Neural crest cell (in vitro differentiated cells): ENCODE measurements around the gene RHBDF2. TPM values are rescaled to one million over a fixed set of nuclear protein-coding genes. Genes with fewer than 3 reads are reported as not detected.

ENCODE experiments used
- DNase-seq: peaks from one replicate; pipeline ENCODE4 v3.0.0; 2021; ENCODE audit warnings: low read depth, mixed read lengths, low spot score
- H3K27ac Mint-ChIP-seq: one replicate; pipeline ENCODE4 v1.8.0; 2021; ENCODE audit warnings: mild to moderate bottlenecking, mixed read lengths; ENCODE audit not compliant: unreplicated experiment
- H3K27me3 Mint-ChIP-seq: 2 replicates; pipeline ENCODE4 v1.8.0; 2021; ENCODE audit warnings: low read depth, mild to moderate bottlenecking, mixed read lengths
- H3K36me3 Mint-ChIP-seq: 2 replicates; pipeline ENCODE4 v1.8.0; 2021; ENCODE audit warnings: low read depth, mild to moderate bottlenecking, mixed read lengths
- H3K4me1 Mint-ChIP-seq: 2 replicates; pipeline ENCODE4 v1.8.0; 2021; ENCODE audit warnings: mixed read lengths
- H3K4me3 Mint-ChIP-seq: one replicate; pipeline ENCODE4 v1.8.0; 2021; ENCODE audit warnings: mild to moderate bottlenecking, mixed read lengths
- H3K9me3 Mint-ChIP-seq: 2 replicates; pipeline ENCODE4 v1.8.0; 2021; ENCODE audit warnings: mixed read lengths
- CTCF ChIP-seq: fragments of 200-600 bp; sonication (generic); conservative IDR thresholded peaks from 2 replicates; pipeline ENCODE4 v1.5.0; 2021; ENCODE audit warnings: antibody characterized with exemption, mild to moderate bottlenecking
- total RNA-seq: library from RNA; stranded (reverse); gene quantifications from 2 replicates; pipeline ENCODE4 v1.2.1, GENCODE V29; 2021

Gene RHBDF2
- total RNA-seq, 1 donor from 2014 or later: 3.6 TPM

- DNase-seq: no peak
- Mint-ChIP-seq H3K4me1 (peaks cover 85% of the 10 kb centered on the region), H3K27me3 (no peaks in the 10 kb centered on the region), H3K27ac (no peak overlapping the region), H3K36me3 (no peaks in the 10 kb centered on the region), H3K9me3 (no peaks in the 10 kb centered on the region), H3K4me3 (no peak overlapping the region)
- no peak for TF ChIP-seq CTCF
These were observed 55.4 kb downstream of the RHBDF2 start for GRCh38 chr17:76445697-76446448.

DNA sequence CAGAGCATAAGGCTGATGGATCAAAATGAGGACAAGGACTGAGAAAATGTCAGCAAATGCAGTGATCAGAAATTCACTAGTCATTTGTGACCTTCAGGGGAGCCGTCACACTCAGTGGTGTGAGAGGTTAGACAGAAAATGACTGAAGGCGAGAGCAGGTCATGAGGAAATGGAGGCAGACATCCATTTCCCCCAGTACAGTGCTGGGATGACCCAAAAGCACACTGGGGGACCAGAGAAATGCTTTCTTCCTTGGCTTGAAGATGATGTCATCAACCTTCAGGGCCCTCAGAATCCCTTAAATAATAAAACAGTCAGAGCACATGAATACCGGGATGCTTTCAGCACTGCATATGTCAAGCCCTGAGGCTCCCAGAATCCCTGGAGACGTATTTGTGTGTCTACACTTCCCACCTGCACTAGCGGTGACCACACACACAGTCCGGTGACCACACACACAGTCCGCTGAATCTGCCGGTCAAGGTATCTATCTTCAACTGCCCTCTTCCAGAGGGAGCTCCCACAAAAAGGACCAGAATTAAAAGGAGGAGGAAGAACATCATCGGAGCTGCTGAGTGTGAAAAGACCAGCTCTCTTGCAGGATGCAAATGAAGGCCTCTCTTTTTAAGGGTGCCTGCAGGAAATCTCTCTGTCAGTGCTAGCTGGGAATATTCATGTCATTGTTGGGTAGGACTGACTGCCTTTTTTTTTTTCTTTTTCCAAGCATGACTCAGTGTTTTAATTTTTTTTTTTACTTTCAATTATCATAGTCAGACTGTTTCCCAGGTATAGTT lies 56.5 kb downstream of the RHBDF2 start:
- Mint-ChIP-seq H3K27me3 (no peaks in the 10 kb centered on the region), H3K9me3 (no peaks in the 10 kb centered on the region), H3K4me1 (peaks cover 78% of the 10 kb centered on the region), H3K27ac (peak overlapping the region; percentile 68), H3K4me3 (peak overlapping the region; percentile 38), H3K36me3 (no peaks in the 10 kb centered on the region)
- no peak for TF ChIP-seq CTCF
- no peak for DNase-seq

DNA sequence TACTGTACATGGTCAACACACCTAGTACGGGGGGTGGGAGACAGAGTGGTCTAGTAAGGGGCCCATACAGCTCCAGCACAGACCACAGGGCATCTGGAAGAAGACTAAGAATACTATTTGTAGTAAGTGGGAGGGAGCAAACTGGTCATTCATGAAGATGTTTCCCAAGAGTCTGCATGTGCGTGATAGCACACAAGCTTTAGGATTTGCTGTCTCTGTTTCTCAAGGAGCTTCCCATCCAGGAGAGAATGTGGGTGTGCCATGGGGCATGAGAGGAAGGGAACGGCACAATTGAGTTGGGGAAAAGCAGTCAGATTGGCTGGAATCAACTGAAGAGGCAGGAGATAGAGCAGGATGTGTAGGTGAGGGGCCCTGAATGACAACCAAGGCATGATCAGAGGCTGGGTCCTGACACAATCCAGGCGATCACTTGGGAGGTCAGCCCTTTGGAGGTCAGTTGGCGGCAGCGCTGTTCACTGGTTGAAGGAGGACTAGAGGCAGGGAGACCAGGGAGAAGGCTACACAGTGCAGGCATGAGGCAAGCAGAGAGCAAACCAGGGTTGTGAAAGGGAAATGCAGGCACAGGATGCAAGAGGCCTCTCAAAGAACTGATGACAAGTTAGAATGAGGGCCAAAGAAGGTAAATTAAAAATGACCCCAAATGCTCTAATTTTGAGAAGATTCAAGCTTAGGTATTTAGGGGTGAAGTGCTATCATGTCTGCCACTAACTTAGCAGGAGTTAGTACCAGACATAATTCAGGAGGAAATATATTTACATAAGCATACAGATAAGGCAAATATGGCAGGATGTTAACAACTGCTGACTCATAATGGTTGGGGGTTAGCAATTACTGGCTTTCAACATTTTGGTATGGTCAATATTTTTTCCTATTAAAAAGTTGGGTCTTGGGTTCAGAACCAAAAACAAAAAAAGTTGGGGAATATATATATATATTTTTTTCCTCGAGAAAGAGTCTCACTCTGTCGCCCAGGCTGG lies 58.6 kb downstream of the RHBDF2 start:
- no peak for TF ChIP-seq CTCF

DNA sequence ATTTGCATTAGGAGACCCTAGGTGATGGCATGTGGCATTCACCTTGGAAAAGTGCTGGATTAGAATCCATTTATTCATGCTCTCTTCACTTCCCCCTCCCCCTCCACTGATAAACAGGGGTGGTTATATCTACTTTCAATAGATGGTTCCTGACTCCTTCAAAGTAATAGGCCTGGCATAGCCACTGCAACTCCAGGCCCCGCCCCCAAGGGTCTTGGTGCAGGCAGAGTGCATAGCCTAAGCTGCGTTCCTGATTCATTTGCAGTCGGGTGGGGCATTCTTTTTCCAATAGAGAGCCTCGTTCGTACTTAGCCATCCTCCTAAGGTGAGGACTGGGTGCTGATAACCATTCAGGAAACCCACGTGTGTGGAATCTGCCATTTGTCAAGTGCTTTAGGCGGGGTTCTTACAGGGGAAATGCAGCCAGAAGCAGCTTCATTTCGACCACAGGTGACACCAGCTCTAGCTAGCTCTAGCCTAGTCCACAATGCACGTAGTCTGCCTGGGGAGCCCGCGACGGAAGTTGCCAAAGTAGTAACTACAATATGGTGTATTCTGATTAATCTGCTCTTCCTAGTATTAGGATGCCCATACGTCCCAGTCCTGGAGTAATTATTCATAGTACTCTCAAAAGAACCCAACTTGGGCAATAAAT lies 59.4 kb downstream of the RHBDF2 start:
- TF ChIP-seq CTCF: no peak
- Mint-ChIP-seq H3K9me3 (no peaks in the 10 kb centered on the region), H3K4me1 (peaks cover 73% of the 10 kb centered on the region), H3K36me3 (no peaks in the 10 kb centered on the region), H3K27me3 (no peaks in the 10 kb centered on the region), H3K27ac (no peak overlapping the region), H3K4me3 (no peak overlapping the region)
- DNase-seq: no peak

More for the DNA sequence above, 58.6 kb downstream of the RHBDF2 start:
- Mint-ChIP-seq H3K9me3 (no peaks in the 10 kb centered on the region), H3K4me1 (peaks cover 80% of the 10 kb centered on the region), H3K27ac (no peak overlapping the region), H3K27me3 (no peaks in the 10 kb centered on the region), H3K4me3 (no peak overlapping the region), H3K36me3 (no peaks in the 10 kb centered on the region)
- DNase-seq: no peak
